GM23248 (cell line): ENCODE results near the gene EIF4G3.

Experiments
- EZH2 ChIP-seq: fragments of 200-600 bp; sonication (generic); IDR thresholded peaks from 2 replicates; pipeline ENCODE4 v1.6.1; 2018; ENCODE audit warnings: antibody characterized with exemption, mild to moderate bottlenecking; ENCODE audit not compliant: insufficient read depth, poor library complexity, severe bottlenecking
- EZH2phosphoT487 ChIP-seq: fragments of 200-600 bp; sonication (generic); IDR thresholded peaks from 2 replicates; pipeline ENCODE4 v1.6.1; 2018; ENCODE audit warnings: antibody characterized with exemption, moderate library complexity, mild to moderate bottlenecking, low read depth; ENCODE audit not compliant: insufficient read depth

- TF ChIP-seq EZH2phosphoT487 (no peak), EZH2 (no peak)
Measured at GRCh38 chr1:21090463-21090862, 86.2 kb downstream of the EIF4G3 start.
